Measurements from ENCODE around the gene SDSL. TPM values are rescaled to one million over a fixed set of nuclear protein-coding genes. Genes with fewer than 3 reads are reported as not detected.

SDSL gene
- polyA plus RNA-seq, 3 donors from 2014 or later, result 1.1 to 3.9 (median 2.7) TPM

GRCh38 chr12:113400362-113400761 lies 21.8 kb upstream of the SDSL start:
- Mint-ChIP-seq H3K36me3 (no peaks in the 10 kb centered on the region), H3K4me3 (no peak overlapping the region), H3K27ac (no peak overlapping the region), H3K27me3 (ENCODE audit: low read depth in 3 of 3) (peaks cover 0 to 5% (median 2%) of the 10 kb centered on the region in 3 donors), H3K4me1 (no peaks in the 10 kb centered on the region), H3K9me3 (no peaks in the 10 kb centered on the region)
- no peak for DNase-seq

GRCh38 chr12:113401066-113402000 lies 20.8 kb upstream of the SDSL start:
- DNase-seq, result no peak
- H3K27me3 Mint-ChIP-seq (ENCODE audit: low read depth in 3 of 3), result peaks cover 0 to 5% (median 2%) of the 10 kb centered on the region in 3 donors
- H3K9me3 Mint-ChIP-seq, result no peaks in the 10 kb centered on the region

GRCh38 chr12:113402586-113403260 lies 19.5 kb upstream of the SDSL start:
- no peaks in the 10 kb centered on the region for H3K36me3 Mint-ChIP-seq
- H3K27ac Mint-ChIP-seq, result no peak overlapping the region
- H3K9me3 Mint-ChIP-seq, result no peaks in the 10 kb centered on the region
- no peak for DNase-seq
- no peak overlapping the region for H3K4me3 Mint-ChIP-seq
- H3K4me1 Mint-ChIP-seq, result no peaks in the 10 kb centered on the region
- H3K27me3 Mint-ChIP-seq (ENCODE audit: low read depth in 3 of 3), result peaks cover 0 to 5% (median 5%) of the 10 kb centered on the region in 3 donors

More at GRCh38 chr12:113401066-113402000, 20.8 kb upstream of the SDSL start:
- no peak overlapping the region for H3K27ac Mint-ChIP-seq
- H3K4me1 Mint-ChIP-seq, result no peaks in the 10 kb centered on the region
- H3K4me3 Mint-ChIP-seq, result no peak overlapping the region
- no peaks in the 10 kb centered on the region for H3K36me3 Mint-ChIP-seq

GRCh38 chr12:113403435-113404415 lies 18.5 kb upstream of the SDSL start, which contains the start of gene SDS:
Gene SDS, minus strand, starts transcription at chr12:113403887. Its CDS starts 4,179 bp downstream, at chr12:113399708.
- Mint-ChIP-seq H3K36me3 (no peaks in the 10 kb centered on the region), H3K4me3 (no peak within 1 kb of the TSS), H3K9me3 (no peaks in the 10 kb centered on the region), H3K27me3 (ENCODE audit: low read depth in 3 of 3) (peaks cover 0 to 9% (median 6%) of the 10 kb centered on the region in 3 donors), H3K4me1 (no peaks in the 10 kb centered on the region), H3K27ac (no peak within 1 kb of the TSS)
- DNase-seq, result no peak

- no peaks in the 10 kb centered on the region for H3K9me3 Mint-ChIP-seq
- H3K27me3 Mint-ChIP-seq (ENCODE audit: low read depth in 3 of 3), result peaks cover 0 to 9% (median 5%) of the 10 kb centered on the region in 3 donors
- H3K4me1 Mint-ChIP-seq, result no peaks in the 10 kb centered on the region
- H3K27ac Mint-ChIP-seq, result no peak overlapping the region
- no peak for DNase-seq
- no peak overlapping the region for H3K4me3 Mint-ChIP-seq
- H3K36me3 Mint-ChIP-seq, result no peaks in the 10 kb centered on the region
Measured at GRCh38 chr12:113405694-113406093, 16.5 kb upstream of the SDSL start.

GRCh38 chr12:113407931-113408600 lies 14.1 kb upstream of the SDSL start:
- no peak overlapping the region for H3K4me3 Mint-ChIP-seq
- DNase-seq, result no peak

GRCh38 chr12:113408756-113409298 lies 13.4 kb upstream of the SDSL start:
- Mint-ChIP-seq H3K27ac (no peak overlapping the region), H3K4me3 (no peak overlapping the region)
- DNase-seq, result no peak

More at GRCh38 chr12:113407931-113408600, 14.1 kb upstream of the SDSL start:
- Mint-ChIP-seq H3K9me3 (no peaks in the 10 kb centered on the region), H3K36me3 (no peaks in the 10 kb centered on the region), H3K27me3 (ENCODE audit: low read depth in 3 of 3) (peaks cover 0 to 9% (median 5%) of the 10 kb centered on the region in 3 donors), H3K27ac (no peak overlapping the region), H3K4me1 (no peaks in the 10 kb centered on the region)

GRCh38 chr12:113409462-113410124 lies 12.6 kb upstream of the SDSL start:
- DNase-seq, result no peak
- no peak overlapping the region for H3K27ac Mint-ChIP-seq
- no peaks in the 10 kb centered on the region for H3K9me3 Mint-ChIP-seq
- H3K4me1 Mint-ChIP-seq, result no peaks in the 10 kb centered on the region
- no peaks in the 10 kb centered on the region for H3K36me3 Mint-ChIP-seq
- H3K27me3 Mint-ChIP-seq (ENCODE audit: low read depth in 3 of 3), result peaks cover 1 to 7% (median 5%) of the 10 kb centered on the region in 3 donors
- no peak overlapping the region for H3K4me3 Mint-ChIP-seq

More at GRCh38 chr12:113408756-113409298, 13.4 kb upstream of the SDSL start:
- Mint-ChIP-seq H3K9me3 (no peaks in the 10 kb centered on the region), H3K27me3 (ENCODE audit: low read depth in 3 of 3) (peaks cover 0 to 7% (median 5%) of the 10 kb centered on the region in 3 donors), H3K36me3 (no peaks in the 10 kb centered on the region), H3K4me1 (no peaks in the 10 kb centered on the region)

GRCh38 chr12:113413488-113413939 lies 8.7 kb upstream of the SDSL start:
- no peak overlapping the region for H3K27ac Mint-ChIP-seq

GRCh38 chr12:113414519-113415038 lies 7.6 kb upstream of the SDSL start:
- no peak overlapping the region for H3K27ac Mint-ChIP-seq
- DNase-seq, result no peak
- H3K9me3 Mint-ChIP-seq, result no peaks in the 10 kb centered on the region
- H3K36me3 Mint-ChIP-seq, result no peaks in the 10 kb centered on the region
- H3K4me3 Mint-ChIP-seq, result no peak overlapping the region
- H3K4me1 Mint-ChIP-seq, result no peaks in the 10 kb centered on the region
- peaks cover 0 to 6% (median 1%) of the 10 kb centered on the region in 3 donors for H3K27me3 Mint-ChIP-seq (ENCODE audit: low read depth in 3 of 3)

More at GRCh38 chr12:113413488-113413939, 8.7 kb upstream of the SDSL start:
- no peaks in the 10 kb centered on the region for H3K4me1 Mint-ChIP-seq
- peaks cover 0 to 6% (median 1%) of the 10 kb centered on the region in 3 donors for H3K27me3 Mint-ChIP-seq (ENCODE audit: low read depth in 3 of 3)
- no peak overlapping the region for H3K4me3 Mint-ChIP-seq
- H3K9me3 Mint-ChIP-seq, result no peaks in the 10 kb centered on the region
- no peaks in the 10 kb centered on the region for H3K36me3 Mint-ChIP-seq
- no peak for DNase-seq

GRCh38 chr12:113416091-113416754 lies 6.0 kb upstream of the SDSL start:
- Mint-ChIP-seq H3K27me3 (ENCODE audit: low read depth in 3 of 3) (peaks cover 0 to 8% (median 1%) of the 10 kb centered on the region in 3 donors), H3K9me3 (no peaks in the 10 kb centered on the region), H3K4me1 (no peaks in the 10 kb centered on the region), H3K27ac (no peak overlapping the region), H3K36me3 (no peaks in the 10 kb centered on the region), H3K4me3 (no peak overlapping the region)
- no peak for DNase-seq

Measured in immature natural killer cell (primary cell).